Sigmoid colon (tissue), 4 donors: Measurements from ENCODE around the gene ADCK2.

Source experiments
- EP300 ChIP-seq, 4 donors: sonication (generic); formaldehyde crosslinking; IDR thresholded peaks; one replicate each; pipeline ENCODE4 v1.6.1; 2017; ENCODE audit warnings: antibody characterized with exemption in 4 of 4
- POLR2A ChIP-seq, 2 donors: fragments of 450-650 bp; IDR thresholded peaks; one replicate each; pipeline ENCODE4 v1.6.1; 2016; ENCODE audit warnings: antibody characterized with exemption in 2 of 2, mild to moderate bottlenecking in 2 of 2, moderate library complexity in 2 of 2
- POLR2AphosphoS5 ChIP-seq, 4 donors: sonication (generic); formaldehyde crosslinking; IDR thresholded peaks; one replicate each; pipeline ENCODE4 v1.6.1; 2017; ENCODE audit warnings: antibody characterized with exemption in 4 of 4
- TF ChIP-seq, protein P1 (sequence below), 4 experiments: fragments of 450-650 bp in 3 of 4; fragments of 200-600 bp in 1 of 4; IDR thresholded peaks; one replicate each; pipeline ENCODE4 v1.5.1; 2016 to 2019; ENCODE audit warnings: antibody characterized with exemption in 4 of 4, mild to moderate bottlenecking in 3 of 4, moderate library complexity in 2 of 4

DNA sequence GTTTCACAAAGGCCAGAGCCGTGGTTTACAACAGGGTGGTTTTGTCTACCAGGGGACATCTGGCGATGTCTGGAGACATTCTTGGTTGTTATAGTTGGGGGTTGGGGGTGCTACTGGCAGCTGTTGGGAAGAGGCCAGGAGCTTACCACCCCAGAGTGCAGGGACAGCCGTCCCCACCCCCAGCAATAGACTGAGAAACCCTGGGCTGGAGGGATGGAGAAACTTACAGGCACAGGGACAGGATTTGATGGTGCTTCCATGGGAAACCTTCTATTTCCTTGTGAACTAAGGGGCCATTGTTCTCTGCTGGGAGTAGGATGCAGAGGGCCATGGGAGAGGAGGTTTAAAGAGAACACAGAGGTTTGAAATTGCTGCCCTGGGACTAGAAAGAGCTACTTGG lies 10.9 kb downstream of the ADCK2 start:
- TF ChIP-seq, protein P1, sequence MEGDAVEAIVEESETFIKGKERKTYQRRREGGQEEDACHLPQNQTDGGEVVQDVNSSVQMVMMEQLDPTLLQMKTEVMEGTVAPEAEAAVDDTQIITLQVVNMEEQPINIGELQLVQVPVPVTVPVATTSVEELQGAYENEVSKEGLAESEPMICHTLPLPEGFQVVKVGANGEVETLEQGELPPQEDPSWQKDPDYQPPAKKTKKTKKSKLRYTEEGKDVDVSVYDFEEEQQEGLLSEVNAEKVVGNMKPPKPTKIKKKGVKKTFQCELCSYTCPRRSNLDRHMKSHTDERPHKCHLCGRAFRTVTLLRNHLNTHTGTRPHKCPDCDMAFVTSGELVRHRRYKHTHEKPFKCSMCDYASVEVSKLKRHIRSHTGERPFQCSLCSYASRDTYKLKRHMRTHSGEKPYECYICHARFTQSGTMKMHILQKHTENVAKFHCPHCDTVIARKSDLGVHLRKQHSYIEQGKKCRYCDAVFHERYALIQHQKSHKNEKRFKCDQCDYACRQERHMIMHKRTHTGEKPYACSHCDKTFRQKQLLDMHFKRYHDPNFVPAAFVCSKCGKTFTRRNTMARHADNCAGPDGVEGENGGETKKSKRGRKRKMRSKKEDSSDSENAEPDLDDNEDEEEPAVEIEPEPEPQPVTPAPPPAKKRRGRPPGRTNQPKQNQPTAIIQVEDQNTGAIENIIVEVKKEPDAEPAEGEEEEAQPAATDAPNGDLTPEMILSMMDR (IDR thresholded peaks at IDR 0.05), result no peak
- no peak for TF ChIP-seq POLR2A (IDR thresholded peaks at IDR 0.05)
- no peak for TF ChIP-seq POLR2AphosphoS5 (IDR thresholded peaks at IDR 0.05)
- TF ChIP-seq EP300 (IDR thresholded peaks at IDR 0.05), result no peak
